ENCODE measurements around the gene B3GALT6. TPM values are rescaled to one million over a fixed set of nuclear protein-coding genes. Genes with fewer than 3 reads are reported as not detected.

Gene B3GALT6
- total RNA-seq (2022; extraction: Qiagen RNA extraction; ENCODE audit: low read depth) = 11.3 to 21.5 TPM (median 20.4 TPM) in 5 replicates

GRCh38 chr1:1232208-1232795 lies at the start of gene B3GALT6:
B3GALT6 (plus strand) TSS chr1:1232237; CDS start chr1:1232279, 42 bp downstream.

GRCh38 chr1:1206376-1206965 lies 25.6 kb upstream of the B3GALT6 start, which contains the start of gene TNFRSF18:
TNFRSF18 (minus strand) TSS chr1:1206592; CDS start chr1:1206571, 21 bp downstream.

GRCh38 chr1:1213345-1214265 lies 18.4 kb upstream of the B3GALT6 start, which contains the start of gene TNFRSF4:
TNFRSF4 (minus strand) TSS chr1:1214153; CDS start chr1:1214127, 26 bp downstream.

GRCh38 chr1:1231400-1232207 lies 433 bp upstream of the B3GALT6 start, which contains the start of gene SDF4:
SDF4 (minus strand) TSS chr1:1232001; CDS start chr1:1228772, 3,229 bp downstream.

GRCh38 chr1:1246577-1247340 lies 14.7 kb downstream of the B3GALT6 start, which contains the start of gene C1QTNF12:
C1QTNF12 (minus strand) TSS chr1:1246722; CDS start chr1:1246690, 32 bp downstream.

GRCh38 chr1:1273512-1274298 lies 41.7 kb downstream of the B3GALT6 start, which contains the start of gene UBE2J2:
UBE2J2 (minus strand) TSS chr1:1273854; CDS start chr1:1267992, 5,862 bp downstream.

Other genes starting within 250 kb of the B3GALT6 start
- 23.7 to 67.7 TPM (median 49.6 TPM) in 5 replicates for gene HES4, start 232.1 kb upstream of the B3GALT6 start, total RNA-seq (2022; extraction: Qiagen RNA extraction; ENCODE audit: low read depth)
- gene ISG15, start 218.7 kb upstream of the B3GALT6 start, total RNA-seq (2022; extraction: Qiagen RNA extraction; ENCODE audit: low read depth) = 16.8 to 27.6 TPM (median 24.4 TPM) in 5 replicates
- 83.1 to 132 TPM (median 111 TPM) in 5 replicates for gene AGRN, start 212.1 kb upstream of the B3GALT6 start, total RNA-seq (2022; extraction: Qiagen RNA extraction; ENCODE audit: low read depth)
- gene RNF223, start 157.9 kb upstream of the B3GALT6 start, total RNA-seq (2022; extraction: Qiagen RNA extraction; ENCODE audit: low read depth) = 0.18 to 0.30 TPM (median 0.30 TPM) in 5 replicates
- gene C1orf159, start 116.1 kb upstream of the B3GALT6 start, total RNA-seq (2022; extraction: Qiagen RNA extraction; ENCODE audit: low read depth) = 9.8 to 16.1 TPM (median 14.6 TPM) in 5 replicates
- not detected in 5 replicates for gene TTLL10, start 58.4 kb upstream of the B3GALT6 start, total RNA-seq (2022; extraction: Qiagen RNA extraction; ENCODE audit: low read depth)
- 0.08 TPM in 1 of 5 replicates, not detected in the others for gene TNFRSF18, start 25.6 kb upstream of the B3GALT6 start, total RNA-seq (2022; extraction: Qiagen RNA extraction; ENCODE audit: low read depth)
- 0.07 to 0.23 TPM (median 0.13 TPM) in 4 of 5 replicates, not detected in the other for gene TNFRSF4, start 18.1 kb upstream of the B3GALT6 start, total RNA-seq (2022; extraction: Qiagen RNA extraction; ENCODE audit: low read depth)
- gene SDF4, start 236 bp upstream of the B3GALT6 start, total RNA-seq (2022; extraction: Qiagen RNA extraction; ENCODE audit: low read depth) = 104 to 136 TPM (median 131 TPM) in 5 replicates
- gene C1QTNF12, start 14.5 kb downstream of the B3GALT6 start, total RNA-seq (2022; extraction: Qiagen RNA extraction; ENCODE audit: low read depth) = 0.69 to 1.9 TPM (median 1.4 TPM) in 5 replicates
- gene UBE2J2, start 41.6 kb downstream of the B3GALT6 start, total RNA-seq (2022; extraction: Qiagen RNA extraction; ENCODE audit: low read depth) = 30.6 to 52.7 TPM (median 46.6 TPM) in 5 replicates
- gene SCNN1D, start 48.2 kb downstream of the B3GALT6 start, total RNA-seq (2022; extraction: Qiagen RNA extraction; ENCODE audit: low read depth) = 0.58 to 1.3 TPM (median 1.2 TPM) in 5 replicates
- gene ACAP3, start 75.7 kb downstream of the B3GALT6 start, total RNA-seq (2022; extraction: Qiagen RNA extraction; ENCODE audit: low read depth) = 11.4 to 20.0 TPM (median 18.2 TPM) in 5 replicates
- 16.2 to 28.0 TPM (median 24.4 TPM) in 5 replicates for gene PUSL1, start 76.4 kb downstream of the B3GALT6 start, total RNA-seq (2022; extraction: Qiagen RNA extraction; ENCODE audit: low read depth)
- 46.9 to 61.0 TPM (median 57.9 TPM) in 5 replicates for gene INTS11, start 92.4 kb downstream of the B3GALT6 start, total RNA-seq (2022; extraction: Qiagen RNA extraction; ENCODE audit: low read depth)
- gene CPTP, start 92.6 kb downstream of the B3GALT6 start, total RNA-seq (2022; extraction: Qiagen RNA extraction; ENCODE audit: low read depth) = 14.1 to 21.7 TPM (median 20.3 TPM) in 5 replicates
- 0.04 to 0.28 TPM (median 0.10 TPM) in 5 replicates for gene TAS1R3, start 99.0 kb downstream of the B3GALT6 start, total RNA-seq (2022; extraction: Qiagen RNA extraction; ENCODE audit: low read depth)
- gene DVL1, start 117.2 kb downstream of the B3GALT6 start, total RNA-seq (2022; extraction: Qiagen RNA extraction; ENCODE audit: low read depth) = 51.2 to 89.9 TPM (median 81.5 TPM) in 5 replicates
- 0.09 to 0.65 TPM (median 0.29 TPM) in 5 replicates for gene MXRA8, start 126.3 kb downstream of the B3GALT6 start, total RNA-seq (2022; extraction: Qiagen RNA extraction; ENCODE audit: low read depth)
- 107 to 183 TPM (median 168 TPM) in 5 replicates for gene AURKAIP1, start 143.0 kb downstream of the B3GALT6 start, total RNA-seq (2022; extraction: Qiagen RNA extraction; ENCODE audit: low read depth)
- 47.3 to 61.0 TPM (median 48.3 TPM) in 5 replicates for gene CCNL2, start 167.1 kb downstream of the B3GALT6 start, total RNA-seq (2022; extraction: Qiagen RNA extraction; ENCODE audit: low read depth)
- gene MRPL20, start 175.1 kb downstream of the B3GALT6 start, total RNA-seq (2022; extraction: Qiagen RNA extraction; ENCODE audit: low read depth) = 128 to 152 TPM (median 135 TPM) in 5 replicates
- gene ANKRD65, start 189.0 kb downstream of the B3GALT6 start, total RNA-seq (2022; extraction: Qiagen RNA extraction; ENCODE audit: low read depth) = 0.08 to 0.10 TPM (median 0.09 TPM) in 3 of 5 replicates, not detected in the others
- gene VWA1, start 203.5 kb downstream of the B3GALT6 start, total RNA-seq (2022; extraction: Qiagen RNA extraction; ENCODE audit: low read depth) = 4.8 to 15.8 TPM (median 14.9 TPM) in 5 replicates
- gene ATAD3C, start 217.5 kb downstream of the B3GALT6 start, total RNA-seq (2022; extraction: Qiagen RNA extraction; ENCODE audit: low read depth) = not detected in 5 replicates
- gene ATAD3B, start 239.5 kb downstream of the B3GALT6 start, total RNA-seq (2022; extraction: Qiagen RNA extraction; ENCODE audit: low read depth) = 1.5 to 3.4 TPM (median 3.0 TPM) in 5 replicates